IMR-90 (cell line): ENCODE measurements around the gene BSND. TPM values are rescaled to one million over a fixed set of nuclear protein-coding genes. Genes with fewer than 3 reads are reported as not detected.

Experiments used
- ATAC-seq: fragments of 200-7000 bp; cut with Tn5 transposase; 2 replicates; pipeline ENCODE4 v1.9.1; 2020; ENCODE audit warnings: low read depth, mild to moderate bottlenecking, moderate library complexity
- BruUV-seq: library from RNA; stranded (reverse); fragments of 400-500 nt; replicated peaks from 2 replicates; lab custom pipeline; 2021; lab: Mats Ljungman, UMichigan
- CTCF ChIA-PET: fragments of 300-600 bp; formaldehyde crosslinking; extraction: SDS; loops from one replicate; lab custom pipeline; 2021; ENCODE audit warnings: antibody characterized with exemption; lab: Yijun Ruan, JAX
- POLR2A ChIA-PET: fragments of 300-600 bp; sonication (Branson Sonifier 250); formaldehyde crosslinking; loops from one replicate; lab custom pipeline; 2022; ENCODE audit warnings: antibody characterized with exemption; ENCODE audit not compliant: unreplicated experiment; lab: Charles Lee
- DNase-seq: peaks from one replicate; pipeline ENCODE4 v3.0.0; 2013
- H2AFZ ChIP-seq: replicated peaks from 2 replicates; pipeline ENCODE3; 2013; ENCODE audit warnings: low read length, mild to moderate bottlenecking; ENCODE audit not compliant: poor library complexity
- H2AK5ac ChIP-seq: 2 replicates; pipeline ENCODE4 v1.6.1; 2013; ENCODE audit warnings: low read depth, low read length, inconsistent platforms
- H2AK9ac ChIP-seq: replicated peaks from 2 replicates; pipeline ENCODE3; 2013; ENCODE audit warnings: mild to moderate bottlenecking, low read depth, low read length, moderate library complexity; ENCODE audit not compliant: poor library complexity
- H2BK120ac ChIP-seq: 2 replicates; pipeline ENCODE4 v1.6.1; 2013; ENCODE audit warnings: low read depth, low read length, inconsistent platforms
- H2BK15ac ChIP-seq: 3 replicates; pipeline ENCODE4 v1.6.1; 2013; ENCODE audit warnings: low read depth, low read length, inconsistent platforms
- H2BK20ac ChIP-seq: 2 replicates; pipeline ENCODE4 v1.6.1; 2013; ENCODE audit warnings: low read depth, mild to moderate bottlenecking, inconsistent platforms, low read length, moderate library complexity
- H2BK5ac ChIP-seq: 2 replicates; pipeline ENCODE4 v1.6.1; 2013; ENCODE audit warnings: mild to moderate bottlenecking, low read depth, low read length, inconsistent platforms; ENCODE audit not compliant: poor library complexity, severe bottlenecking
- H3K14ac ChIP-seq: replicated peaks from 2 replicates; pipeline ENCODE4 v1.6.1; 2013; ENCODE audit warnings: low read depth, low read length, inconsistent platforms
- H3K18ac ChIP-seq: 2 replicates; pipeline ENCODE4 v1.6.1; 2013; ENCODE audit warnings: low read depth, low read length, control low read depth
- H3K23ac ChIP-seq: 2 replicates; pipeline ENCODE4 v1.6.1; 2013; ENCODE audit warnings: low read depth, low read length, inconsistent platforms
- H3K27ac ChIP-seq: 2 replicates; pipeline ENCODE4 v1.5.1; 2013; ENCODE audit warnings: mild to moderate bottlenecking, control low read depth, low read length; ENCODE audit not compliant: insufficient read depth
- H3K27me3 ChIP-seq: 2 replicates; pipeline ENCODE4 v1.6.1; 2013; ENCODE audit warnings: low read length; ENCODE audit not compliant: control insufficient read depth, insufficient read depth
- H3K36me3 ChIP-seq: 2 replicates; pipeline ENCODE4 v1.6.1; 2013; ENCODE audit warnings: low read length, mixed read lengths; ENCODE audit not compliant: control insufficient read depth, insufficient read depth
- H3K4ac ChIP-seq: 2 replicates; pipeline ENCODE4 v1.6.1; 2013; ENCODE audit warnings: low read depth, low read length, inconsistent platforms
- H3K4me1 ChIP-seq: 2 replicates; pipeline ENCODE4 v1.6.1; 2013; ENCODE audit warnings: low read length, mixed read lengths; ENCODE audit not compliant: control insufficient read depth, insufficient read depth
- H3K4me2 ChIP-seq: 2 replicates; pipeline ENCODE4 v1.6.1; 2013; ENCODE audit warnings: low read depth, mild to moderate bottlenecking, control low read depth, low read length, moderate library complexity
- H3K4me3 ChIP-seq: 2 replicates; pipeline ENCODE4 v1.5.1; 2013; ENCODE audit warnings: low read depth, mild to moderate bottlenecking, control low read depth, low read length, moderate library complexity; ENCODE audit not compliant: insufficient read depth
- H3K56ac ChIP-seq: 2 replicates; pipeline ENCODE4 v1.6.1; 2013; ENCODE audit warnings: low read length, inconsistent platforms; ENCODE audit not compliant: insufficient read depth; ENCODE audit errors: extremely low read depth
- H3K79me1 ChIP-seq, 2 experiments: 2 replicates each; pipeline ENCODE4 v1.6.1; 2013; ENCODE audit warnings: low read length in 2 of 2, inconsistent platforms in 1 of 2, low read depth in 1 of 2
- H3K9ac ChIP-seq: 2 replicates; pipeline ENCODE4 v1.6.1; 2013; ENCODE audit warnings: low read depth, low read length, control low read depth
- H3K9me1 ChIP-seq: 2 replicates; pipeline ENCODE4 v1.6.1; 2013; ENCODE audit warnings: low read length, inconsistent platforms; ENCODE audit not compliant: insufficient read depth
- H3K9me3 ChIP-seq: 2 replicates; pipeline ENCODE4 v1.6.1; 2013; ENCODE audit warnings: low read length; ENCODE audit not compliant: control insufficient read depth, insufficient read depth
- H4K20me1 ChIP-seq: 2 replicates; pipeline ENCODE4 v1.6.1; 2013; ENCODE audit warnings: low read length, inconsistent platforms; ENCODE audit not compliant: insufficient read depth
- H4K5ac ChIP-seq: 2 replicates; pipeline ENCODE4 v1.6.1; 2013; ENCODE audit warnings: mild to moderate bottlenecking, low read depth, low read length, control low read depth
- H4K8ac ChIP-seq, 2 experiments: 2 replicates each; pipeline ENCODE4 v1.6.1; 2013; ENCODE audit warnings: low read depth in 2 of 2, low read length in 2 of 2, control low read depth in 1 of 2, inconsistent platforms in 1 of 2
- H4K91ac ChIP-seq: 2 replicates; pipeline ENCODE4 v1.6.1; 2013; ENCODE audit warnings: low read depth, low read length, inconsistent platforms; ENCODE audit not compliant: insufficient read depth
- CTCF ChIP-seq: conservative IDR thresholded peaks from 2 replicates; pipeline ENCODE4 v1.5.1; 2012; ENCODE audit warnings: mild to moderate bottlenecking, low read depth, low read length, improper control_type of control experiment
- FOS ChIP-seq: fragments of 150-350 bp; IDR thresholded peaks from 2 replicates; pipeline ENCODE4 v1.6.1; 2016; ENCODE audit warnings: low read depth, low read length
- RFX5 ChIP-seq: IDR thresholded peaks from 2 replicates; pipeline ENCODE4 v1.8.0; 2012; ENCODE audit warnings: low read depth, mild to moderate bottlenecking, low read length, moderate library complexity
- WGBS, 2 experiments: methylation state at CpG; one replicate each; pipeline versions ENCODE4 v1.1.5 to v1.1.7; 2013; ENCODE audit warnings: missing lambda C conversion rate in 2 of 2; ENCODE audit not compliant: insufficient read length in 1 of 2; ENCODE audit errors: extremely low coverage in 2 of 2; 5-methylcytosine and 5-hydroxymethylcytosine counted together
- dilution Hi-C: fragments of 300-500 bp; cut with HindIII; formaldehyde crosslinking; loops from one replicate; pipeline ENCODE4 v1.14.3; 2018; ENCODE audit warnings: low sequenced_read_pairs; ENCODE audit not compliant: unreplicated experiment
- in situ Hi-C: fragments of 300-500 bp; cut with MboI; formaldehyde crosslinking; loops from 3 replicates; pipeline ENCODE4 v1.14.3; 2019; ENCODE audit warnings: low sequenced_read_pairs, inconsistent platforms, mixed read lengths
- intact Hi-C: fragments of 100-400 bp; cut with micrococcal nuclease; formaldehyde crosslinking; loops from 2 replicates; pipeline ENCODE4 v1.10.0; 2022
- polyA plus RNA-seq, 3 experiments: library from polyadenylated mRNA; depleted of rRNA; stranded (reverse); fragments of >200 nt; gene quantifications; 2 replicates each; pipeline ENCODE4 v1.2.3, GENCODE V29; 2012; ENCODE audit warnings: low replicate concordance in 1 of 3
- total RNA-seq: library from RNA; depleted of rRNA; stranded (reverse); fragments of >200 nt; gene quantifications from 2 replicates; pipeline ENCODE4 v1.2.3, GENCODE V29; 2012

The BSND gene
- total and polyA plus RNA-seq, 2 of the 4 experiments (the other 2 are of a cell fraction) = not detected

- H3K79me1 ChIP-seq = no peaks in the 10 kb centered on the region
- H3K4me3 ChIP-seq = no peak overlapping the region
- H2BK20ac ChIP-seq = no peak overlapping the region
- H4K8ac ChIP-seq = no peak overlapping the region
- H3K9me3 ChIP-seq = no peaks in the 10 kb centered on the region
- H3K36me3 ChIP-seq = no peaks in the 10 kb centered on the region
- no peak overlapping the region for H4K5ac ChIP-seq
- no peak overlapping the region for H3K27ac ChIP-seq
- in situ Hi-C loops (no loop called here), intact Hi-C loops (no loop called here), dilution Hi-C loops (no loop called here)
- H2AK9ac ChIP-seq = no peak overlapping the region
- no peak overlapping the region for H2BK15ac ChIP-seq
- TF ChIP-seq RFX5 = no peak
- TF ChIP-seq FOS = no peak
- TF ChIP-seq CTCF = no peak
- no TSS peak for BruUV-seq
- H4K20me1 ChIP-seq = 0 out of 2 replicates have a peak, but pooled peaks cover 4% of the 10 kb centered on the region
- no peak for ATAC-seq
- H3K9me1 ChIP-seq = 0 out of 2 replicates have a peak, but pooled peaks cover 3% of the 10 kb centered on the region
- no peak overlapping the region for H3K18ac ChIP-seq
- no peak overlapping the region for H3K23ac ChIP-seq
- H3K14ac ChIP-seq = no peak overlapping the region
- no peak overlapping the region for H2BK5ac ChIP-seq
- H2BK120ac ChIP-seq = no peak overlapping the region
- WGBS, 2 experiments = no CpG with 5 or more reads among the region's 3 CpGs
- peaks cover 81% of the 10 kb centered on the region for H3K27me3 ChIP-seq
- no peak overlapping the region for H3K9ac ChIP-seq
- no peak overlapping the region for H3K4ac ChIP-seq
- no peak overlapping the region for H3K4me2 ChIP-seq
- no peak for DNase-seq
- H3K4me1 ChIP-seq = peaks cover 2% of the 10 kb centered on the region; the same call in 1 of the 2 replicates
- H3K56ac ChIP-seq = no peak overlapping the region
- H2AK5ac ChIP-seq = no peak overlapping the region
- no peak overlapping the region for H4K91ac ChIP-seq
- no peak overlapping the region for H2AFZ ChIP-seq
- POLR2A ChIA-PET = no interaction called here
- CTCF ChIA-PET = no interaction called here
Measured at GRCh38 chr1:55041613-55042012, 42.9 kb downstream of the BSND start.
